AG04450 (cell line): ENCODE measurements around the gene TMEM126A. TPM values are rescaled to one million over a fixed set of nuclear protein-coding genes. Genes with fewer than 3 reads are reported as not detected.
"Not testable (repeated sequence)": the region's sequence is repeated elsewhere in the genome, so short reads cannot be mapped to it uniquely, and the experiment has no call there.

ENCODE experiments used
- CTCF ChIA-PET: fragments of 300-600, 350-600 bp; formaldehyde crosslinking; extraction: SDS; loops from one replicate; lab custom pipeline; 2022; ENCODE audit warnings: antibody characterized with exemption, inconsistent platforms; lab: Charles Lee
- POLR2A ChIA-PET: fragments of 350-600 bp; formaldehyde crosslinking; extraction: SDS; loops from one replicate; lab custom pipeline; 2021; ENCODE audit warnings: antibody characterized with exemption, inconsistent platforms; lab: Yijun Ruan, JAX
- DNase-seq: peaks from one replicate; pipeline ENCODE4 v3.0.0-alpha.2; 2011; ENCODE audit warnings: low read depth, low spot score
- H3K27ac ChIP-seq: one replicate; pipeline ENCODE4 v1.5.1; 2012; ENCODE audit warnings: low read depth, low read length, control low read depth
- H3K27me3 ChIP-seq: one replicate; pipeline ENCODE4 v1.6.0; 2012; ENCODE audit warnings: low read length; ENCODE audit not compliant: control insufficient read depth, insufficient read depth
- H3K4me3 ChIP-seq: 2 replicates; pipeline ENCODE4 v1.5.1; 2011; ENCODE audit warnings: mild to moderate bottlenecking, low read depth, low read length, control low read depth
- H3K9me3 ChIP-seq: 2 replicates; pipeline ENCODE4 v1.5.1; 2012; ENCODE audit warnings: low read length; ENCODE audit not compliant: control insufficient read depth, insufficient read depth
- CTCF ChIP-seq: IDR thresholded peaks from 2 replicates; pipeline ENCODE4 v1.5.1; 2011; ENCODE audit warnings: low read depth, low read length, control low read depth, inconsistent platforms
- polyA plus RNA-seq: library from polyadenylated mRNA; depleted of rRNA; stranded (reverse); fragments of >200 nt; gene quantifications from 2 replicates; pipeline ENCODE4 v1.2.3, GENCODE V29; 2011

Gene TMEM126A
- polyA plus RNA-seq, 1 experiment: 104 TPM

- H3K27me3 ChIP-seq: peaks cover 8% of the 10 kb centered on the region
- POLR2A ChIA-PET: interaction anchor here (1.1 to 4.4 kb wide), 5 partner anchors 9 to 45 kb away, joined by 3 to 19 read pairs (median 6); partner anchors contain the start of genes CCDC89, CREBZF, DLG2 and TMEM126B
- CTCF ChIA-PET: interaction anchor here (1.3 kb wide), 1 partner anchor 49 kb away, joined by 4 read pairs; no protein-coding TSS in a partner anchor
- H3K4me3 ChIP-seq: peak overlapping the region; percentile 85
- DNase-seq: no peak
- no peak overlapping the region for H3K27ac ChIP-seq
- no peak for TF ChIP-seq CTCF
- H3K9me3 ChIP-seq: no peaks in the 10 kb centered on the region
Observed at GRCh38 chr11:85647078-85647477, 689 bp upstream of the TMEM126A start.

GRCh38 chr11:85651118-85651517, 3.4 kb downstream of the TMEM126A start:
- Histone ChIP-seq H3K27ac (no peak overlapping the region), H3K27me3 (no peaks in the 10 kb centered on the region), H3K4me3 (no peak overlapping the region), H3K9me3 (no peaks in the 10 kb centered on the region)
- no peak for DNase-seq
- CTCF ChIA-PET: interaction anchor here (1.8 kb wide), 1 partner anchor 8 kb away, joined by 4 read pairs; no protein-coding TSS in a partner anchor
- POLR2A ChIA-PET: no interaction called here
- no peak for TF ChIP-seq CTCF

GRCh38 chr11:85652786-85653447, 5.2 kb downstream of the TMEM126A start:
- Histone ChIP-seq H3K4me3 (no peak overlapping the region), H3K27ac (no peak overlapping the region), H3K9me3 (no peaks in the 10 kb centered on the region), H3K27me3 (no peaks in the 10 kb centered on the region)
- no peak for DNase-seq
- ChIA-PET CTCF (no interaction called here), POLR2A (interaction anchor here (1.1 kb wide), 1 partner anchor 24 kb away, joined by 3 read pairs; no protein-coding TSS in a partner anchor)
- TF ChIP-seq CTCF: no peak

- POLR2A ChIA-PET, CTCF ChIA-PET: not testable (repeated sequence)
Observed at GRCh38 chr11:85654343-85654742, 6.6 kb downstream of the TMEM126A start.

GRCh38 chr11:85656777-85657176, 9.0 kb downstream of the TMEM126A start:
- Histone ChIP-seq H3K27me3 (no peaks in the 10 kb centered on the region), H3K4me3 (no peak overlapping the region), H3K9me3 (no peaks in the 10 kb centered on the region), H3K27ac (no peak overlapping the region)
- CTCF ChIA-PET: interaction anchor here (1.2 kb wide), 1 partner anchor 198 kb away, joined by 4 read pairs; the partner anchor contains the start of gene CCDC83
- TF ChIP-seq CTCF: no peak
- POLR2A ChIA-PET: no interaction called here
- no peak for DNase-seq

More at GRCh38 chr11:85654343-85654742, 6.6 kb downstream of the TMEM126A start:
- DNase-seq, H3K9me3 ChIP-seq, H3K4me3 ChIP-seq, H3K27ac ChIP-seq, H3K27me3 ChIP-seq: not testable (repeated sequence)
